Epithelial cell of proximal tubule (primary cell): ENCODE results near the gene ENKD1. TPM values are rescaled to one million over a fixed set of nuclear protein-coding genes. Genes with fewer than 3 reads are reported as not detected.

Source experiments
- DNase-seq: peaks from one replicate; pipeline ENCODE4 v3.0.0-alpha.2; 2011; ENCODE audit warnings: low read depth
- H3K4me3 ChIP-seq: 2 replicates; pipeline ENCODE4 v1.5.1; 2011; ENCODE audit warnings: low read depth, mild to moderate bottlenecking, low read length
- total RNA-seq: library from RNA; depleted of rRNA; stranded (reverse); fragments of >200 nt; gene quantifications from 2 replicates; pipeline ENCODE4 v1.2.3, GENCODE V29; 2015
- TF ChIP-seq, protein P1 (sequence below): conservative IDR thresholded peaks from 2 replicates; pipeline ENCODE4 v1.5.1; 2012; ENCODE audit warnings: low read depth, mild to moderate bottlenecking, low read length

The ENKD1 gene
- 12.2 and 17.4 TPM in 2 replicates for total RNA-seq

- peak within 1 kb of the TSS; percentile 79 for H3K4me3 ChIP-seq
- DNase-seq, result no peak
- TF ChIP-seq, protein P1, sequence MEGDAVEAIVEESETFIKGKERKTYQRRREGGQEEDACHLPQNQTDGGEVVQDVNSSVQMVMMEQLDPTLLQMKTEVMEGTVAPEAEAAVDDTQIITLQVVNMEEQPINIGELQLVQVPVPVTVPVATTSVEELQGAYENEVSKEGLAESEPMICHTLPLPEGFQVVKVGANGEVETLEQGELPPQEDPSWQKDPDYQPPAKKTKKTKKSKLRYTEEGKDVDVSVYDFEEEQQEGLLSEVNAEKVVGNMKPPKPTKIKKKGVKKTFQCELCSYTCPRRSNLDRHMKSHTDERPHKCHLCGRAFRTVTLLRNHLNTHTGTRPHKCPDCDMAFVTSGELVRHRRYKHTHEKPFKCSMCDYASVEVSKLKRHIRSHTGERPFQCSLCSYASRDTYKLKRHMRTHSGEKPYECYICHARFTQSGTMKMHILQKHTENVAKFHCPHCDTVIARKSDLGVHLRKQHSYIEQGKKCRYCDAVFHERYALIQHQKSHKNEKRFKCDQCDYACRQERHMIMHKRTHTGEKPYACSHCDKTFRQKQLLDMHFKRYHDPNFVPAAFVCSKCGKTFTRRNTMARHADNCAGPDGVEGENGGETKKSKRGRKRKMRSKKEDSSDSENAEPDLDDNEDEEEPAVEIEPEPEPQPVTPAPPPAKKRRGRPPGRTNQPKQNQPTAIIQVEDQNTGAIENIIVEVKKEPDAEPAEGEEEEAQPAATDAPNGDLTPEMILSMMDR, result no peak
Observed at GRCh38 chr16:67666559-67667452, at the start of gene ENKD1, which contains the start of gene C16orf86. Gene ENKD1, minus strand, starts transcription at chr16:67666750. Its CDS starts 308 bp downstream, at chr16:67666442. Gene C16orf86, plus strand, starts transcription at chr16:67666814. Its CDS starts 157 bp downstream, at chr16:67666971.

DNA sequence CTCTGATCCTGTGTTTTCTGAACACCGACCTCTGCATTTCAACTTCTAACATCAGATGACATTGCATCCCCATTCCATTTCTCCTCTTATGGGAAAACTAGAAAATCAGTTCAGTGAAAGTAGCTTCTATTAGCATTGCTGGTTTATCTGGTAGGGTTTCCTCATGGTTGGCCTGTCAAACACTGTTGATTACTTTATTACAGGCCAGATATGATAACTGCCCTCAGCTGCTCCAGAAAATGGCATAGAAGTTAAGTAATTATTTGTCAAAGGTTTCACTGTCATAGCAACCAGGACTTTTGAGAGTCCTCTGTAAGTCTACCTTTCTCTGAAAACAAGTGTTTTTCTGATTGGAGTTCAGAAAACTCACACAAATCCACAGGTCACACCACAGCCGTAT, 49.5 kb upstream of the ENKD1 start:
- TF ChIP-seq, protein P1, result no peak
- DNase-seq, result no peak
- no peak overlapping the region for H3K4me3 ChIP-seq

DNA sequence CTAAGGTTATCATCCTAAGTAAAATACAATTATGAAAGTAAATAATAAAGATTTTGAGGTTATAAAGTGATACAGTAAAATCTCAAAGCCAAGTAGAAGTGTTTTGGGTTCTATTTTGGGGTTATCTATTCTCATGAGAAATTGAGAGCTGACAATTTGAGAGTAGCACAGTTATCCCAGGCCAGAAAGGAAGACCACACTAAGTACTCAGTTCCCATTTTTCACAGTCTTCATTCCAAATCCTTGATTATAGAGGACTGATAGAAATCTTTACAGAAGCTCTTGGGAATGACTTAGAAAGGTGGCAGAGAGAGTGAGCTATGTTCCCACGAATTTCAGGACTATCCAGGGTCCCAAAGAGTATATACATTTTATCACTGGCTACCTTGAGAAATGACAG, 48.0 kb upstream of the ENKD1 start:
- no peak overlapping the region for H3K4me3 ChIP-seq
- TF ChIP-seq, protein P1, result no peak
- no peak for DNase-seq

- TF ChIP-seq, protein P1, result no peak
- H3K4me3 ChIP-seq, result no peak overlapping the region
- no peak for DNase-seq
Observed at GRCh38 chr16:67713647-67714273, 47.2 kb upstream of the ENKD1 start.

- H3K4me3 ChIP-seq, result no peak overlapping the region
- TF ChIP-seq, protein P1, result no peak
- no peak for DNase-seq
Observed at GRCh38 chr16:67710607-67711006, 44.1 kb upstream of the ENKD1 start.

- no peak for DNase-seq
- no peak overlapping the region for H3K4me3 ChIP-seq
- TF ChIP-seq, protein P1, result no peak
Observed at GRCh38 chr16:67709050-67709449, 42.5 kb upstream of the ENKD1 start.
